Glutamatergic neuron (in vitro differentiated cells): ENCODE results near the gene USP7. TPM values are rescaled to one million over a fixed set of nuclear protein-coding genes. Genes with fewer than 3 reads are reported as not detected.

Source experiments
- DNase-seq: peaks from one replicate; pipeline ENCODE4 v3.0.0; 2022
- H3K27ac Mint-ChIP-seq: one replicate; pipeline ENCODE4 v1.8.0; 2020; ENCODE audit warnings: mild to moderate bottlenecking, mixed read lengths, inconsistent platforms; ENCODE audit not compliant: unreplicated experiment
- H3K27me3 Mint-ChIP-seq: one replicate; pipeline ENCODE4 v1.8.0; 2020; ENCODE audit warnings: mild to moderate bottlenecking, moderate library complexity, mixed read lengths, inconsistent platforms; ENCODE audit not compliant: unreplicated experiment
- H3K36me3 Mint-ChIP-seq: one replicate; pipeline ENCODE4 v1.8.0; 2020; ENCODE audit warnings: mild to moderate bottlenecking, mixed read lengths, inconsistent platforms; ENCODE audit not compliant: unreplicated experiment
- H3K4me1 Mint-ChIP-seq: one replicate; pipeline ENCODE4 v1.8.0; 2020; ENCODE audit warnings: mild to moderate bottlenecking, low read depth, mixed read lengths, inconsistent platforms; ENCODE audit not compliant: unreplicated experiment
- H3K4me3 Mint-ChIP-seq: one replicate; pipeline ENCODE4 v1.8.0; 2020; ENCODE audit warnings: mild to moderate bottlenecking, mixed read lengths, inconsistent platforms; ENCODE audit not compliant: unreplicated experiment
- H3K9me3 Mint-ChIP-seq: one replicate; pipeline ENCODE4 v1.8.0; 2020; ENCODE audit warnings: mild to moderate bottlenecking, moderate library complexity, mixed read lengths, inconsistent platforms; ENCODE audit not compliant: unreplicated experiment
- total RNA-seq: library from RNA; stranded (reverse); fragmentation: NEBNext Ultra II Directional; extraction: Animal tissue kit (Norgen Biotek cat#: 25700); gene quantifications from one replicate; pipeline ENCODE4 v1.2.1, GENCODE V29; 2021; ENCODE audit not compliant: unreplicated experiment
- TF ChIP-seq, protein P1 (sequence below): fragments of 200-600 bp; sonication (generic); IDR thresholded peaks from one replicate; pipeline ENCODE4 v1.5.0; 2021; ENCODE audit not compliant: partially characterized antibody, unreplicated experiment

Gene USP7
- total RNA-seq, 1 donor from 2014 or later = 167 TPM

DNA sequence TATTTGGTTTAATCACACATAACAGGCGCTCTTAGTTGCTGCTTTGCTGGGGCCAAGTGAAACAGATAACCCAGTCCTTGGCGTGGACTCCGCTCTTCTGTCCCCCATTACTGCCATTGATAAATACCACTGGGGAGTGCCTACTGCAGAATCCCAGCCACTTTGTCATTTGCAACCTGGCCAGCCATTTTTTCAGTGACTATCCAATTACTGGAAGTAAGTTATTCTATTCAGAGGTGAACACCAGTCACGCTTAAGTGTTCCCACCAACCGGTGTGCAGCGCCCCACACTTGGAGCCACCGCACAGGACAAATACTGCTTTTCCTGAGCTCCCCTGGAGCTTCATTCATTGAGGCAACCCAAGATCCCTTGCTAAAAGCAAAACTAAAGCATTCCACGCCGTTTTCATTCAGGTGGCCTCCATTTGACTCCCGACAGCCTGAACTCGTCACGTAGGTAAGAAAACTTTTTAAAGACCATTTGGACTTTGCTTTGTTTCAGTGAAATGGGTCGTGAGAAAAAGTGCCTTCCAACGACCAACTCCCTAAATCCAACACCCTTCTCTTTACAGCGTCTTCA, 1.8 kb downstream of the USP7 start:
- peak overlapping the region; percentile 89 for H3K27ac Mint-ChIP-seq
- H3K36me3 Mint-ChIP-seq = no peaks in the 10 kb centered on the region
- H3K9me3 Mint-ChIP-seq = peaks cover 17% of the 10 kb centered on the region
- DNase-seq = no peak
- peaks cover 45% of the 10 kb centered on the region for H3K4me1 Mint-ChIP-seq
- H3K4me3 Mint-ChIP-seq = peak overlapping the region; percentile 94
- peaks cover 15% of the 10 kb centered on the region for H3K27me3 Mint-ChIP-seq
- TF ChIP-seq, protein P1, sequence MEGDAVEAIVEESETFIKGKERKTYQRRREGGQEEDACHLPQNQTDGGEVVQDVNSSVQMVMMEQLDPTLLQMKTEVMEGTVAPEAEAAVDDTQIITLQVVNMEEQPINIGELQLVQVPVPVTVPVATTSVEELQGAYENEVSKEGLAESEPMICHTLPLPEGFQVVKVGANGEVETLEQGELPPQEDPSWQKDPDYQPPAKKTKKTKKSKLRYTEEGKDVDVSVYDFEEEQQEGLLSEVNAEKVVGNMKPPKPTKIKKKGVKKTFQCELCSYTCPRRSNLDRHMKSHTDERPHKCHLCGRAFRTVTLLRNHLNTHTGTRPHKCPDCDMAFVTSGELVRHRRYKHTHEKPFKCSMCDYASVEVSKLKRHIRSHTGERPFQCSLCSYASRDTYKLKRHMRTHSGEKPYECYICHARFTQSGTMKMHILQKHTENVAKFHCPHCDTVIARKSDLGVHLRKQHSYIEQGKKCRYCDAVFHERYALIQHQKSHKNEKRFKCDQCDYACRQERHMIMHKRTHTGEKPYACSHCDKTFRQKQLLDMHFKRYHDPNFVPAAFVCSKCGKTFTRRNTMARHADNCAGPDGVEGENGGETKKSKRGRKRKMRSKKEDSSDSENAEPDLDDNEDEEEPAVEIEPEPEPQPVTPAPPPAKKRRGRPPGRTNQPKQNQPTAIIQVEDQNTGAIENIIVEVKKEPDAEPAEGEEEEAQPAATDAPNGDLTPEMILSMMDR = no peak

DNA sequence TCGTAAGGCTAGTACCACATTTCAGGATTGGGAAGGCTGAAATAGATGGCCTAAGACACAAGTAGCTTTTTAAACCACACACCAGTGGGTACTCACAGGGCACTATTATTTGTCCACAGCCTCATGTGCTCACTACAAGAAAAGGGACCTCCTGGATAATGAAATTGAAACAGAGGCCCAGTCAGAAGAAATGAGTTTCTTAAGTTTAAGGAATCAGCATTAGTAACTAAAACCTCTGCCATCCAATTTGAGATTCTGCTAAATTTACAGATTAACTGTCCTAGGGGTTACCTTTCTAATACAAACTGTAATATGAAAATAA, 3.0 kb downstream of the USP7 start:
- H3K4me3 Mint-ChIP-seq = peak overlapping the region; percentile 94
- peaks cover 17% of the 10 kb centered on the region for H3K9me3 Mint-ChIP-seq
- peaks cover 15% of the 10 kb centered on the region for H3K27me3 Mint-ChIP-seq
- TF ChIP-seq, protein P1 = no peak
- H3K36me3 Mint-ChIP-seq = no peaks in the 10 kb centered on the region
- DNase-seq = no peak
- H3K27ac Mint-ChIP-seq = peak overlapping the region; percentile 85
- peaks cover 53% of the 10 kb centered on the region for H3K4me1 Mint-ChIP-seq

DNA sequence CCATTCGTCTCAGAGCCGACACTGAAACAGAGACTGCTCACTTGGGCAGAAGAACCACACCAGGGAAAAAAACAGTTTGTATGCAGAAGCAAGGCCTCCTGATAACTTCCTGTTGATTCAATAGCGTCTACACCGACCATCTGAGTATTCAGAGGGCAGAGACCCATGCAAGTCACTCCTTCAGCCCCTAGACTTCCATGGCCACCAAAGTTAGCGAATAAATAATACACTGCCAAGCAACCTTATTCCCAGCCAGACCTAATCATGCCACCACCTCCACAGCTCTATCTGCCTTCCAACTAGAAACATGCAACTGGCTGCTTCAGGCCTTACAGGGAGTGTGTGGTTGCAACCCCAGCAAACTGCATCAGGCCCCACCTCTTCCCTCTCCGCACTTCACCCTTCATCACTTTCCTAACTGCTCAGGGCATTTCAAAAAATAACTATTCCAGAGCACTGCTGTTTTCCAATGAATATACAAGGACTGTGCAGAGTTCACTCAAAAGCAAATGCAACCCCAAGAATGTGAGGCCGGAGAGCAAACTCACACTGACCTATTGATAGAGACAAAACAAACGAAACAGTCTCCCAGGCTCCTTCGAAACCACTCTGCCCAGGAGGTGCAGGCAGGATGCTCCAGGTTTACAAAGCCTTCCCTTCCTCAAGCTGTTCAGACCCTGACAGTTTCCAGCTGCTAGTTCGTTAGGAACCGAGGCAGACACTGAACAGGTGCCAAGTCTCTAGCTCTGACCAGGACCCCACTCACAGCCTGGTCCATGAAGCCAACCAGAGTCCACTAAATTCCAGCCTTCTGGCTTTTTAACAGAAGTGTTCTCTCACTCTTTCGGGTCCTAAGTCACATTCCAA, 3.6 kb downstream of the USP7 start:
- H3K9me3 Mint-ChIP-seq = peaks cover 17% of the 10 kb centered on the region
- peak overlapping the region; percentile 85 for H3K27ac Mint-ChIP-seq
- peak overlapping the region; percentile 94 for H3K4me3 Mint-ChIP-seq
- TF ChIP-seq, protein P1 = no peak
- H3K36me3 Mint-ChIP-seq = no peaks in the 10 kb centered on the region
- DNase-seq = no peak
- peaks cover 14% of the 10 kb centered on the region for H3K27me3 Mint-ChIP-seq
- peaks cover 56% of the 10 kb centered on the region for H3K4me1 Mint-ChIP-seq

DNA sequence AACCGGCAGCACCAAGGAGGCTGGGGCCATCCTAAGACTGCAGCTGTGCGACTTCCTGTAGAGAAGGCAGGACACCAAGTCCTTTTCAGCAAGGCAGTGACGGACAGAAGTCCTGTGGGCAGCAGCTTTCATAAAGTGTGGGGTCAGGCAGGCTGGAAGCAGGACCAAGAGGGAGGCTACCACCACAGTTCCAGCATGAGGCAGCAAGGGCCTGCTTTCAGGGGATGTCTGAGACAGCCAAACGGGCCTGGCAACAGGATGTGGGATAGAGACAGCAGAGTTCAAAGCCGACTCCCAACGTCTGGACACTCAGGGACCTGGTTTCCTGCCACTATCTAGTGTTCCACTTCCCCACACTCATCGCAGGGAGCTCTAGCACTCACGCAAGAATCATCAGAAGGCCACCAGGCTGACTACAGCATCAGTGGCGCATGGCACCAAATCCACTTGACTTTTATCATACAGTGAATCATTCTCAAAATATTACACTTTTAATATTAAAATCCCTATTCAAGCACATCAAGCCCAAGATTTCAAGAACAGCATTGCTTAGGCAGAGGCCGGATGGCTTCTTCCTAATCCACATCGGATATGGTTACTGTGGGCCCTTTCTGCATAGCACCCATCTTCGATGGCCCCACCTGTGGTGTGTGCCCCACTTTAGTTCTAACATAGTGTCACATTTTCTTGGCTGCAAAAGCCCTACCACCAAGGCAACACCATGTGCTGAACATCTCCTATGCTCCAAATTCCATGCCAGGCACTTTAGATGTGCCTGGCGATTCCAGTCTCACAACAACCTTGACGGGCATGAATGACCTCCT, 5.2 kb downstream of the USP7 start:
- H3K4me1 Mint-ChIP-seq = peaks cover 56% of the 10 kb centered on the region
- H3K9me3 Mint-ChIP-seq = peaks cover 12% of the 10 kb centered on the region
- DNase-seq = no peak
- peak overlapping the region; percentile 45 for H3K27ac Mint-ChIP-seq
- H3K4me3 Mint-ChIP-seq = peak overlapping the region; percentile 18
- TF ChIP-seq, protein P1 = no peak
- H3K36me3 Mint-ChIP-seq = no peaks in the 10 kb centered on the region
- peaks cover 8% of the 10 kb centered on the region for H3K27me3 Mint-ChIP-seq
